Cardiac fibroblast (primary cell): Measurements from ENCODE around the gene DUSP12.

Experiments used
- DNase-seq, 2 donors: peaks; one replicate each; pipeline versions ENCODE4 v3.0.0 to v3.0.0-alpha.2; 2010; ENCODE audit warnings: low read depth in 2 of 2
- H3K4me3 ChIP-seq, 2 donors: replicated peaks in 1 of 2; 1 replicate in 1 of 2; 2 replicates in 1 of 2; pipeline ENCODE4 v1.5.1; 2011; ENCODE audit warnings: low read depth in 2 of 2, low read length in 2 of 2, mild to moderate bottlenecking in 2 of 2, moderate library complexity in 1 of 2
- CTCF ChIP-seq: IDR thresholded peaks from one replicate; pipeline ENCODE4 v1.5.1; 2011; ENCODE audit warnings: low read depth, mild to moderate bottlenecking, low read length, inconsistent platforms

DUSP12 gene

GRCh38 chr1:161749509-161750407 lies at the start of gene DUSP12:
Gene DUSP12 (plus strand): TSS chr1:161749786. CDS start chr1:161749802, 16 bp downstream.
- TF ChIP-seq CTCF = no peak
- H3K4me3 ChIP-seq = peak within 1 kb of the TSS; percentile 91 to 97
- peak; percentile 97 to 98 for DNase-seq

GRCh38 chr1:161702250-161702649 lies 47.3 kb upstream of the DUSP12 start:
- no peak overlapping the region for H3K4me3 ChIP-seq
- DNase-seq = no peak
- no peak for TF ChIP-seq CTCF

GRCh38 chr1:161705537-161705936 lies 44.0 kb upstream of the DUSP12 start:
- H3K4me3 ChIP-seq = no peak overlapping the region
- no peak for DNase-seq
- no peak for TF ChIP-seq CTCF

- DNase-seq = peak in 1 of 2 donors; percentile 89
- no peak for TF ChIP-seq CTCF
- no peak overlapping the region for H3K4me3 ChIP-seq
Observed at GRCh38 chr1:161706113-161706481, 43.5 kb upstream of the DUSP12 start.

DNA sequence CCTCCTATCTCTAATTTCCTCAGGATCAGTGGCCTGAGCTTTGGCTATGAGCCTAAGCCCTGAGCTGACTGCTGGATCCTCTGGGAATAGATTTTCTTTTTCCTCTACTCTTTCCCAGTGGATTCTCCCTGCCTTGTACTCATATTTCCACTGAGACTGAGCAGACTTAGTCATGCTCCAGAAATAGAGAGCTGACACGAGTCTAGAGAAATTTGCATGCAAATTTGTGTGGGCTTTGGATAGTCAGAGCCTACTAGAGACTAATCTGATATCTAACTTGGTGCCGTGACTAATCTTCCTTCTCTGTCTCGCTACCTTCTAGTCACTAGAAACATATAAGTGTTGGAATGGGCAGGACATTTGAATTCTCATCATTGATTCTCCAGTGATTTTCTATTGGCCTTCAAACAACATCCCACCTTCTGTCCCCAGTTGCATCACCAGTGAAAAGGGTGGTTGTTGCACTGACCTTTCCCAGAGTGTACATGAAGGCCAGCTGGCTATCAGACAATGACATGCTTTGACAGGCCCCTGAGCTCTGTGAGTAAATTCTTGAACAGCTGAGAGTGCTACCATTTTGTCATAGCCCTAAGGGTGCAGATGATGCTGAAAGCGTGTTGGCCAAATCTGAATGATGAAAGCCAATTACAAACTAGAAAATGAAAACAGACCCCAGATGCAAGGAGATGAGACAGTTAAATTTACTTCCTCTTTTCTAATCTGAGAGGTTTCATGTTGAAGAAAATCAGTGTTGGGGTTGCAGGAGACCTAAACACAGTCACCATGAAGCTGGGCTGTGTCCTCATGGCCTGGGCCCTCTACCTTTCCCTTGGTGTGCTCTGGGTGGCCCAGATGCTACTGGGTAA lies 42.9 kb upstream of the DUSP12 start, which contains the start of gene FCRLA:
Gene FCRLA (plus strand): TSS at position 748 of the 866 bp plus-strand sequence. CDS start 36 bp downstream, at position 784.
- peak; percentile 86 to 97 for DNase-seq
- TF ChIP-seq CTCF = no peak
- no peak within 1 kb of the TSS for H3K4me3 ChIP-seq

GRCh38 chr1:161707503-161707902 lies 42.1 kb upstream of the DUSP12 start:
- TF ChIP-seq CTCF = no peak
- DNase-seq = no peak
- no peak overlapping the region for H3K4me3 ChIP-seq
